GM23338 (cell line): ENCODE results near the gene PRDM8. TPM values are rescaled to one million over a fixed set of nuclear protein-coding genes. Genes with fewer than 3 reads are reported as not detected.

ENCODE experiments used
- ATAC-seq: fragments of 200-7000 bp; cut with Tn5 transposase; 3 replicates; pipeline ENCODE4 v1.9.1; 2020
- DNase-seq: peaks from one replicate; pipeline ENCODE4 v3.0.0-alpha.2; 2015; ENCODE audit warnings: low spot score
- H2AFZ ChIP-seq: fragments of 200-600 bp; sonication (generic); 2 replicates; pipeline ENCODE4 v1.8.0; 2016; ENCODE audit warnings: antibody characterized with exemption, mild to moderate bottlenecking, moderate library complexity
- H3F3A ChIP-seq: fragments of 200-600 bp; sonication (generic); replicated peaks from 2 replicates; pipeline ENCODE4 v1.8.0; 2017; ENCODE audit warnings: antibody characterized with exemption, mixed run types, low read depth
- H3K27ac ChIP-seq: fragments of 200-600 bp; sonication (generic); 2 replicates; pipeline ENCODE4 v1.6.1; 2016; ENCODE audit warnings: low read depth
- H3K27me3 ChIP-seq: fragments of 200-600 bp; sonication (generic); 2 replicates; pipeline ENCODE4 v1.8.0; 2016; ENCODE audit warnings: mild to moderate bottlenecking, mixed run types, moderate library complexity; ENCODE audit not compliant: insufficient read depth
- H3K36me3 ChIP-seq: fragments of 200-600 bp; sonication (generic); 2 replicates; pipeline ENCODE4 v1.8.0; 2016; ENCODE audit warnings: mild to moderate bottlenecking; ENCODE audit not compliant: insufficient read depth
- H3K4me1 ChIP-seq: fragments of 200-600 bp; sonication (generic); 2 replicates; pipeline ENCODE4 v1.8.0; 2016; ENCODE audit warnings: mild to moderate bottlenecking, moderate library complexity; ENCODE audit not compliant: insufficient read depth
- H3K4me2 ChIP-seq: fragments of 200-600 bp; sonication (generic); 2 replicates; pipeline ENCODE4 v1.7.1; 2017; ENCODE audit warnings: mixed run types
- H3K4me3 ChIP-seq: fragments of 200-600 bp; sonication (generic); 2 replicates; pipeline ENCODE4 v1.6.1; 2016; ENCODE audit warnings: mixed run types
- H3K79me2 ChIP-seq: fragments of 200-600 bp; sonication (generic); replicated peaks from 2 replicates; pipeline ENCODE4 v1.8.0; 2017; ENCODE audit warnings: mild to moderate bottlenecking; ENCODE audit not compliant: insufficient read depth
- H3K9me2 ChIP-seq: fragments of 200-600 bp; sonication (generic); 2 replicates; pipeline ENCODE4 v1.8.0; 2017; ENCODE audit not compliant: insufficient read depth
- H4K20me1 ChIP-seq: fragments of 200-600 bp; sonication (generic); replicated peaks from 2 replicates; pipeline ENCODE4 v1.8.0; 2017; ENCODE audit warnings: mild to moderate bottlenecking; ENCODE audit not compliant: insufficient read depth
- H3K27ac Mint-ChIP-seq: 2 replicates; pipeline ENCODE4 v1.8.0; 2020; ENCODE audit warnings: inconsistent platforms, mild to moderate bottlenecking, moderate library complexity, mixed read lengths
- H3K27me3 Mint-ChIP-seq: 3 replicates; pipeline ENCODE4 v1.8.0; 2022; ENCODE audit warnings: low read depth, mild to moderate bottlenecking, moderate library complexity, mixed read lengths, inconsistent platforms; ENCODE audit not compliant: insufficient read depth, poor library complexity
- H3K36me3 Mint-ChIP-seq: 3 replicates; pipeline ENCODE4 v1.8.0; 2021; ENCODE audit warnings: low read depth, mild to moderate bottlenecking, inconsistent platforms, moderate library complexity, mixed read lengths
- H3K4me1 Mint-ChIP-seq: 3 replicates; pipeline ENCODE4 v1.8.0; 2020; ENCODE audit warnings: mild to moderate bottlenecking, inconsistent platforms, mixed read lengths
- H3K4me3 Mint-ChIP-seq: 3 replicates; pipeline ENCODE4 v1.8.0; 2021; ENCODE audit warnings: moderate library complexity, mild to moderate bottlenecking, inconsistent platforms, mixed read lengths
- H3K9me3 Mint-ChIP-seq: 3 replicates; pipeline ENCODE4 v1.8.0; 2020; ENCODE audit warnings: moderate library complexity, mild to moderate bottlenecking, inconsistent platforms, mixed read lengths
- ETS1 ChIP-seq: IDR thresholded peaks from 2 replicates; pipeline ENCODE4 v1.6.1; 2016; ENCODE audit warnings: antibody characterized with exemption
- EZH2 ChIP-seq: fragments of 200-600 bp; sonication (generic); IDR thresholded peaks from one replicate; pipeline ENCODE4 v1.8.0; 2017; ENCODE audit warnings: antibody characterized with exemption, mild to moderate bottlenecking, low read depth; ENCODE audit not compliant: unreplicated experiment
- EZH2phosphoT487 ChIP-seq: fragments of 200-600 bp; sonication (generic); IDR thresholded peaks from one replicate; pipeline ENCODE4 v1.8.1; 2018; ENCODE audit warnings: antibody characterized with exemption; ENCODE audit not compliant: unreplicated experiment
- NANOG ChIP-seq: IDR thresholded peaks from 2 replicates; pipeline ENCODE4 v1.6.1; 2016; ENCODE audit warnings: antibody characterized with exemption, borderline replicate concordance
- POLR2AphosphoS5 ChIP-seq: IDR thresholded peaks from 2 replicates; pipeline ENCODE4 v1.6.1; 2016; ENCODE audit warnings: antibody characterized with exemption, low read depth
- STAT1 ChIP-seq: IDR thresholded peaks from one replicate; pipeline ENCODE4 v1.6.1; 2016; ENCODE audit warnings: antibody characterized with exemption; ENCODE audit not compliant: unreplicated experiment
- ZNF114 ChIP-seq: fragments of 250-450 bp; sonication (Bioruptor Pico); IDR thresholded peaks from 2 replicates; pipeline ENCODE4 v1.5.0; 2020; ENCODE audit warnings: mild to moderate bottlenecking, moderate library complexity
- ZNF331 ChIP-seq: fragments of 250-450 bp; sonication (Bioruptor Pico); IDR thresholded peaks from 2 replicates; pipeline ENCODE4 v1.5.0; 2020; ENCODE audit warnings: low read depth, mild to moderate bottlenecking, moderate library complexity
- polyA plus RNA-seq: library from polyadenylated mRNA; unstranded; fragments of >200 nt; fragmentation: Nextera tagmentation; extraction: Ambion mirVana; gene quantifications from 2 replicates; pipeline ENCODE4 v1.2.1, GENCODE V29; 2016
- total RNA-seq: library from RNA; depleted of rRNA; stranded (reverse); fragments of >200 nt; shearing (Covaris generic); gene quantifications from 2 replicates; pipeline ENCODE4 v1.2.3, GENCODE V29; 2014
- TF ChIP-seq, protein P1 (sequence below): IDR thresholded peaks from one replicate; pipeline ENCODE4 v1.6.1; 2018; ENCODE audit warnings: antibody characterized with exemption; ENCODE audit not compliant: unreplicated experiment

The PRDM8 gene
- total and polyA plus RNA-seq, 2 experiments from 2014 or later, result 0.16 TPM; not detected in 1

- no peak for TF ChIP-seq ZNF331 (CRISPR knock-in tag)
- no peak for TF ChIP-seq EZH2
- no peak for TF ChIP-seq STAT1
- TF ChIP-seq ETS1, result no peak
- TF ChIP-seq, protein P1, sequence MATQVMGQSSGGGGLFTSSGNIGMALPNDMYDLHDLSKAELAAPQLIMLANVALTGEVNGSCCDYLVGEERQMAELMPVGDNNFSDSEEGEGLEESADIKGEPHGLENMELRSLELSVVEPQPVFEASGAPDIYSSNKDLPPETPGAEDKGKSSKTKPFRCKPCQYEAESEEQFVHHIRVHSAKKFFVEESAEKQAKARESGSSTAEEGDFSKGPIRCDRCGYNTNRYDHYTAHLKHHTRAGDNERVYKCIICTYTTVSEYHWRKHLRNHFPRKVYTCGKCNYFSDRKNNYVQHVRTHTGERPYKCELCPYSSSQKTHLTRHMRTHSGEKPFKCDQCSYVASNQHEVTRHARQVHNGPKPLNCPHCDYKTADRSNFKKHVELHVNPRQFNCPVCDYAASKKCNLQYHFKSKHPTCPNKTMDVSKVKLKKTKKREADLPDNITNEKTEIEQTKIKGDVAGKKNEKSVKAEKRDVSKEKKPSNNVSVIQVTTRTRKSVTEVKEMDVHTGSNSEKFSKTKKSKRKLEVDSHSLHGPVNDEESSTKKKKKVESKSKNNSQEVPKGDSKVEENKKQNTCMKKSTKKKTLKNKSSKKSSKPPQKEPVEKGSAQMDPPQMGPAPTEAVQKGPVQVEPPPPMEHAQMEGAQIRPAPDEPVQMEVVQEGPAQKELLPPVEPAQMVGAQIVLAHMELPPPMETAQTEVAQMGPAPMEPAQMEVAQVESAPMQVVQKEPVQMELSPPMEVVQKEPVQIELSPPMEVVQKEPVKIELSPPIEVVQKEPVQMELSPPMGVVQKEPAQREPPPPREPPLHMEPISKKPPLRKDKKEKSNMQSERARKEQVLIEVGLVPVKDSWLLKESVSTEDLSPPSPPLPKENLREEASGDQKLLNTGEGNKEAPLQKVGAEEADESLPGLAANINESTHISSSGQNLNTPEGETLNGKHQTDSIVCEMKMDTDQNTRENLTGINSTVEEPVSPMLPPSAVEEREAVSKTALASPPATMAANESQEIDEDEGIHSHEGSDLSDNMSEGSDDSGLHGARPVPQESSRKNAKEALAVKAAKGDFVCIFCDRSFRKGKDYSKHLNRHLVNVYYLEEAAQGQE, result no peak
- TF ChIP-seq NANOG, result no peak
- no peak for TF ChIP-seq EZH2phosphoT487
- no peak for TF ChIP-seq POLR2AphosphoS5
These were observed 16.6 kb upstream of the PRDM8 start (continued) for GRCh38 chr4:80180743-80181142.

- H3K9me2 ChIP-seq, result no peaks in the 10 kb centered on the region
- ATAC-seq (no peak), DNase-seq (no peak)
- H3K79me2 ChIP-seq, result no peaks in the 10 kb centered on the region
- H3K27me3 ChIP-seq, result peaks cover 74% of the 10 kb centered on the region
- H2AFZ ChIP-seq, result no peak overlapping the region
- peaks cover 6% of the 10 kb centered on the region; the same call in 1 of the 3 replicates for H3K36me3 Mint-ChIP-seq
- H3K27ac Mint-ChIP-seq, result no peak overlapping the region
- peak overlapping the region; percentile 81; the same call in 2 of the 3 replicates for H3K4me3 Mint-ChIP-seq
- no peaks in the 10 kb centered on the region for H3K36me3 ChIP-seq
- peaks cover 6% of the 10 kb centered on the region; the same call in 1 of the 2 replicates for H3F3A ChIP-seq
- H3K4me1 Mint-ChIP-seq, result peaks cover 34% of the 10 kb centered on the region
- H3K27ac ChIP-seq, result no peak overlapping the region
- H3K27me3 Mint-ChIP-seq, result peaks cover 59% of the 10 kb centered on the region
- peaks cover 29% of the 10 kb centered on the region for H3K4me1 ChIP-seq
- peak overlapping the region; percentile 82 for H3K4me2 ChIP-seq
- no peak for TF ChIP-seq NANOG
- no peak for TF ChIP-seq ETS1
- no peak for TF ChIP-seq ZNF114
- TF ChIP-seq EZH2phosphoT487, result no peak
- TF ChIP-seq EZH2, result peak; percentile 8
- peaks cover 17% of the 10 kb centered on the region for H4K20me1 ChIP-seq
- peaks cover 10% of the 10 kb centered on the region for H3K9me3 Mint-ChIP-seq
- H3K4me3 ChIP-seq, result no peak overlapping the region
These were observed 15.0 kb upstream of the PRDM8 start for GRCh38 chr4:80182237-80182866.
